Mesothelial cell of epicardium (in vitro differentiated cells): Measurements from ENCODE around the gene TMEFF2. TPM values are rescaled to one million over a fixed set of nuclear protein-coding genes. Genes with fewer than 3 reads are reported as not detected.

Experiments used
- DNase-seq, 2 experiments: peaks; one replicate each; pipeline ENCODE4 v3.0.0; 2021; ENCODE audit warnings: low spot score in 2 of 2; ENCODE audit not compliant: unreplicated experiment in 2 of 2
- H3K27ac Mint-ChIP-seq: 2 replicates; pipeline ENCODE4 v1.8.0; 2021; ENCODE audit warnings: mixed read lengths
- H3K27me3 Mint-ChIP-seq: 2 replicates; pipeline ENCODE4 v1.8.0; 2021; ENCODE audit warnings: low read depth, mixed read lengths
- H3K36me3 Mint-ChIP-seq: 2 replicates; pipeline ENCODE4 v1.8.0; 2021; ENCODE audit warnings: mixed read lengths
- H3K4me1 Mint-ChIP-seq: 2 replicates; pipeline ENCODE4 v1.8.0; 2021; ENCODE audit warnings: mixed read lengths
- H3K4me3 Mint-ChIP-seq: 2 replicates; pipeline ENCODE4 v1.8.0; 2021; ENCODE audit warnings: mild to moderate bottlenecking, moderate library complexity, mixed read lengths
- H3K9me3 Mint-ChIP-seq: 2 replicates; pipeline ENCODE4 v1.8.0; 2021; ENCODE audit warnings: mixed read lengths
- CTCF ChIP-seq: fragments of 200-600 bp; sonication (generic); IDR thresholded peaks from one replicate; pipeline ENCODE4 v1.5.0; 2021; ENCODE audit warnings: antibody characterized with exemption; ENCODE audit not compliant: unreplicated experiment
- total RNA-seq: library from RNA; stranded (reverse); gene quantifications from 3 replicates; pipeline ENCODE4 v1.2.1, GENCODE V29; 2021

The TMEFF2 gene
- total RNA-seq, 1 donor from 2014 or later = 18.1 TPM

- TF ChIP-seq CTCF = no peak
- Mint-ChIP-seq H3K4me3 (no peak overlapping the region), H3K27me3 (peaks cover 7% of the 10 kb centered on the region), H3K4me1 (peaks cover 27% of the 10 kb centered on the region), H3K27ac (no peak overlapping the region), H3K9me3 (no peaks in the 10 kb centered on the region), H3K36me3 (no peaks in the 10 kb centered on the region)
- no peak for DNase-seq
These were observed 33.0 kb downstream of the TMEFF2 start for GRCh38 chr2:192161656-192162290.

- no peak overlapping the region for H3K4me3 Mint-ChIP-seq
- H3K4me1 Mint-ChIP-seq = peaks cover 16% of the 10 kb centered on the region
- peaks cover 5% of the 10 kb centered on the region for H3K27me3 Mint-ChIP-seq
- H3K9me3 Mint-ChIP-seq = no peaks in the 10 kb centered on the region
- no peak overlapping the region for H3K27ac Mint-ChIP-seq
- no peaks in the 10 kb centered on the region for H3K36me3 Mint-ChIP-seq
- no peak for TF ChIP-seq CTCF
- DNase-seq = no peak
These were observed 35.0 kb downstream of the TMEFF2 start for GRCh38 chr2:192159736-192160135.

- peaks cover 16% of the 10 kb centered on the region for H3K4me1 Mint-ChIP-seq
- H3K36me3 Mint-ChIP-seq = no peaks in the 10 kb centered on the region
- no peak overlapping the region for H3K27ac Mint-ChIP-seq
- no peak for TF ChIP-seq CTCF
- H3K9me3 Mint-ChIP-seq = no peaks in the 10 kb centered on the region
- DNase-seq = no peak
- H3K27me3 Mint-ChIP-seq = peaks cover 4% of the 10 kb centered on the region
- H3K4me3 Mint-ChIP-seq = no peak overlapping the region
These were observed 35.5 kb downstream of the TMEFF2 start for GRCh38 chr2:192159208-192159607.

- H3K9me3 Mint-ChIP-seq = no peaks in the 10 kb centered on the region
- H3K36me3 Mint-ChIP-seq = no peaks in the 10 kb centered on the region
- H3K27me3 Mint-ChIP-seq = no peaks in the 10 kb centered on the region
- TF ChIP-seq CTCF = no peak
- H3K4me1 Mint-ChIP-seq = peaks cover 16% of the 10 kb centered on the region
- DNase-seq = no peak
- no peak overlapping the region for H3K4me3 Mint-ChIP-seq
- H3K27ac Mint-ChIP-seq = no peak overlapping the region
These were observed 37.0 kb downstream of the TMEFF2 start for GRCh38 chr2:192157776-192158175.

- Mint-ChIP-seq H3K36me3 (no peaks in the 10 kb centered on the region), H3K27me3 (no peaks in the 10 kb centered on the region), H3K27ac (no peak overlapping the region), H3K9me3 (peaks cover 3% of the 10 kb centered on the region), H3K4me1 (peaks cover 13% of the 10 kb centered on the region), H3K4me3 (no peak overlapping the region)
- TF ChIP-seq CTCF = no peak
- DNase-seq = no peak
These were observed 39.1 kb downstream of the TMEFF2 start for GRCh38 chr2:192155511-192156118.

GRCh38 chr2:192153561-192153960 lies 41.2 kb downstream of the TMEFF2 start:
- Mint-ChIP-seq H3K4me3 (no peak overlapping the region), H3K27me3 (no peaks in the 10 kb centered on the region), H3K4me1 (peaks cover 14% of the 10 kb centered on the region), H3K27ac (no peak overlapping the region), H3K36me3 (no peaks in the 10 kb centered on the region), H3K9me3 (peaks cover 3% of the 10 kb centered on the region)
- no peak for TF ChIP-seq CTCF
- no peak for DNase-seq
